GM18508 (cell line): Measurements from ENCODE around the gene AGAP1.
"Not testable (repeated sequence)": the region's sequence is repeated elsewhere in the genome, so short reads cannot be mapped to it uniquely, and the experiment has no call there.

Experiments
- ATAC-seq: cut with Tn5 transposase; IDR thresholded peaks from one replicate; pipeline ENCODE4 v1.9.1; 2021; ENCODE audit warnings: moderate number of reproducible peaks; ENCODE audit not compliant: insufficient read depth, unreplicated experiment

Gene AGAP1

GRCh38 chr2:235935773-235936172 lies 441.9 kb downstream of the AGAP1 start:
- ATAC-seq = no peak

DNA sequence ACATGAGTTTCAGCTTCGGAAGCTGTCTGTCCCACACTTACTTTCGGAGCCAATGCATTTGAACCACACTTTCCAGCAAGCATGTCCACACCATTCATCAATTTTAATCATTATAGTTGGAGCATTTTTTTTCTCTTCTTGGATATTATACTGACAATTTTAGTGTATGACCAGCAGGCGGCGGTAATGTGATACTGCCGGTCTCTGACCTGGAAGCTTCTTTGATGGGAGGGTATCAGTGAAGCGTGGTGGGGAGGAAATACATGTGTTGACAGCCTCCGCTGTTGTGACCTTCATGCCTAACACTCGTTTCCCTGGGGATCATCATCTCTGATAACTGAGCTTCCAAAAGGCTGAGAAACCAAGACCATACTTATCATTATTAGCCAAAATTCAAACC lies 442.6 kb downstream of the AGAP1 start:
- no peak for ATAC-seq

- ATAC-seq = no peak
Observed at GRCh38 chr2:235937087-235937486, 443.2 kb downstream of the AGAP1 start.

- ATAC-seq = no peak
Observed at GRCh38 chr2:235937526-235937925, 443.7 kb downstream of the AGAP1 start.

GRCh38 chr2:235937936-235938335 lies 444.1 kb downstream of the AGAP1 start:
- ATAC-seq = no peak

- no peak for ATAC-seq
Observed at GRCh38 chr2:235938611-235939010, 444.8 kb downstream of the AGAP1 start.

DNA sequence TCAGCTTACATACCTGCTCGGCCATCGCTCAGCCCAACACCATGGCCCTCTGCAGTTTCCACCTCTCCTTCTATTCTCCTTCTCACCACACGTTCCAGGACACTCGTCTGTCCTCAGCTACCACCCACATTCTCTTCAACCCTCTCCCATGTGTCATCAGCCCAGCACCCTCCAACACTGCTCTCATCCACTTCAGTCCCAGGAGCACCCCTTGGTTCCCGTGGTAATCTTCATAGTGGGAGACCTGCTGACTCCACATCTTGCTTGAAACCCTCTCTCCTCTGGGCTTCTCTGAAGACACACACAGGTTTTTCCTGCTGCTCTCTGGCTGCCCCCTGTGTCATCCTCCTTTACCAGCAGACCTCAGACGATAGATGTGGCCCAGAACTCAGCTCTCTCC lies 445.6 kb downstream of the AGAP1 start:
- ATAC-seq = no peak

GRCh38 chr2:235940330-235940729 lies 446.5 kb downstream of the AGAP1 start:
- no peak for ATAC-seq

DNA sequence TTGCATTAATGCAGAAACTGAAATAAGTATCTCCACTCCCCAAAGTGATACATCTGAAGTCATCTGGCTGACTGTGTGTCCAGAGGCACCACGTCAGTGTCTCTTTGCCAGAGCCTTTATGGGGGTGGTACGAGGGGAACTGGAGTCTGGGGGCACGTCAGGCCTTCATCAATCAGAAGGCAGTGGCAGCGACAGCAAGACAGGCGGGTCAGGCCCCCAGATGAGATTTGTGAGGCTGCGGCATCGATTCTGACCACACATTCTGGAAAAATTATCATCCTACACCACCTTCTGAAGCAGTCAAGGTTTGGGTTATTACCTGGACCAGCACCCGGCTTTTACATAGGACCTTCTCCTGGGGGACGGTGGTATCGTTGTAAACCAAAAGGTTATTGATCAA lies 450.7 kb downstream of the AGAP1 start:
- ATAC-seq = no peak

DNA sequence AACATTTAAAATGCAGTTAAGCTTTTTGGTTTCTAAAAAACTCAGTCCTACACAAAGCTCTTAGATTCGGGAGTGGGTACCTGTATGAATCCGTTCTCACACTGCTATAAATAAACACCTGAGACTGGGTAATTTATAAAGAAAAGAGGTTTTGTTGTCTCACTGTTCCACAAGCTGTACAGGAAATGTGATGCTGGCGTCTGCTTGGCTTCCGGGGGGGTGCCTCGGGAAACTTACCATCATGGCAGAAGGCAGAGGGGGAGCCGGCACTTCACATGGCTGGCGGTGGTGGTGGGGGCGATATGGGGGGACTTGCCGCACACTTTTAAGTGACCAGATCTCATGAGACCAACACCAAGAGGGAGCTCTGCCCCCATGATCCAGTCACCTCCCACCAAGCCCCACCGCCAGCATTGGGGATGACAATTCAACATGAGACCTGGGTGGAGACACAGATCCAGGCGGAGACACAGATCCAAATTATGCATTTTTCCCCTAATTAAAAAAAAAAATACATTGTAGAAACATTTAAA lies 451.8 kb downstream of the AGAP1 start:
- ATAC-seq = no peak

DNA sequence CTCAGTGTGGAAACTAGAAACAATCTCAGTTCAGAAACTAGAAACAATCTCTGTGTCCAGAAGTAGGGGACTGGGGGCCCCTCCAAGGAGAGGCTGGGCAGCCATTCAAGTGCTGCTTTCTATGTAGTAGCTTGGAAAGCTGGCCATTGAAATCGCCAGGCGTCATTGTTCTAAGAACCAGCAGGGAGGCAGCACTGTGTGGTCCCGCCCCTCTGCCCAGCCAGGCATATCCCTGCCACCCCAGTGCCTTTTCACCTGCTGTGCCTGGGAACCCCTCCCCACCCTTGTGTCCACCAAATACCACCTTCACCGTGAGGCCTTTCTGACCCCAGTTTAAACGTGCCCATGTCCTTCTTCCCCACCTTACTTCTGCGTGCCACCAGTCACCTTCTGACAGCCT lies 452.7 kb downstream of the AGAP1 start:
- ATAC-seq = no peak

- not testable (repeated sequence) for ATAC-seq
Observed at GRCh38 chr2:235947055-235947454, 453.2 kb downstream of the AGAP1 start.

DNA sequence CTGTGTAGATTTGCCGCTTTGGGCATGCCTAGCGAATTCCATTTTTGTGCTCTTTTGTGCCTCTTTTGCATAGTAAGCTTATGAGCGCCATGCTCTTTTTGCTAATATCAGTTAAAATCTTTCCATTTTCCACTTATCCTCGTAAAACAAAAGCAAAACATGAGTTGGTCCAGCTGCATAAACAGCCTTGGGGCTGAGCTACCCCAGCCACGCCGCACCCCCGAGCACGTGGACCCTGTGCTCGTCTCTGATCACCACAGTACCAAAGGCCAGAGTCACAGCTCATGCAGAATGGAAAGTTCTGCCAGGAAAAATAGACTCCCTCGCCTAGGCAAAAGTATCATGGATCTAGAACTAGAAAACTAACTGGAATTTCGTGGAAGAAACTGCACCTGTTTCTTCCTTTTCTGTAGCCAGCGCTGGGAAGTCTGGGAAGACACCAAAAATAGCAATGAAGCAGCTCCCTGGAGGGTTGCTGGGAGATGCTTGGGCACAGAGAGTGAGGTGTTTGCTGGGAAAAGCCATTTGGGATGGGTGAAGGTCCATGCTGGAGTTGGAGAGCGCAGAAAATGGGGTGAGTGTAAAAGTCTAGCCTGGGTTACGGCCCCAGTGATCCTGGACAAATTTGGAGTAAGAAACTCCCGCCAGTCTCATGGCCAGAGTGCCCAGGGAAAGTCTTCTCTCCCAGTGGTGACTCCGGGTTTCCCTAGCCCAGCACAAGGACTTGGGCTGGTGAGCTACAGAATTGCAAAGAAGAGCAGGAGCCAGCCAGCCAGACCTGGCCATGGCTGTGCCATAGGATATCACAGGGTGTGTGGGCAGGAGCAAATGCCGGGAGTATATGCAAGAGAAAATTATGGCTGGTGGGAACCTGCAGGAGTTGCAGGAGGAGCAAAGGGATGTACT lies 456.0 kb downstream of the AGAP1 start:
- no peak for ATAC-seq

DNA sequence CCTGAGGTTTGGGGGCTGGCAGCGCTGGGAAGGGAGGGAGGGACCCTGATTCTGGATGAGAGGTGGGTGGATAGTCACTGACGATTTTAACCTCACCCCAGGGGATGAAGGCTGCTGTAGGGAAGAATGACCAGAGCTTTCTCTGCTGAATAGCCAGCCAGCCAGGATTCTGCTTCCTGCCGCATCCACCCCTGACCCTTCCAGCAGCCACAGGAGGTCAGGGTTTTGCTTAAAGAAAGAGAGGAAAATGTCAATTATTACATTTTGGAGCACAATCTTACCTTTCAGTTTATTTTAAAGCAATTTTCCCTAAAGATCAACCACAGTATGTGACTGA lies 456.6 kb downstream of the AGAP1 start:
- no peak for ATAC-seq

GRCh38 chr2:235951493-235951892 lies 457.6 kb downstream of the AGAP1 start:
- no peak for ATAC-seq

DNA sequence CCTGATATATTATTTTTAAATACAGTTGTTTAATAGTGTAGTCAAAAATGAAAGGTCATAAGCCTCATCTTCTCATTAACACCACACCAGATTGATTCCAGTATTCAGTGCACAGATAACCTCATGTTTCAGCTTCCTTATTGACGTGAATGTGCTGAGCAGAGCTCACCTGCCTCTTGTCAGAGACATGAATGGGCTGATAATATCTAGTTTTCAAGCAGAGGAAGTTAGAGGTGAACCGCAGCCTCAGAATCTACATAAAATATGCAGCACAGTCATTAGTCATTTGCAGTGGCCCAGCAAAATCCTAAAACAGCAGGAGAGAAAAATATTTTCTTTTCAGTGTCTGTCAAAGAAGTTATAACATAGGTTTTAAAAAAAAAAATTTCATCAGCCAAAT lies 458.1 kb downstream of the AGAP1 start:
- no peak for ATAC-seq

GRCh38 chr2:235952714-235953113 lies 458.9 kb downstream of the AGAP1 start:
- ATAC-seq = no peak

DNA sequence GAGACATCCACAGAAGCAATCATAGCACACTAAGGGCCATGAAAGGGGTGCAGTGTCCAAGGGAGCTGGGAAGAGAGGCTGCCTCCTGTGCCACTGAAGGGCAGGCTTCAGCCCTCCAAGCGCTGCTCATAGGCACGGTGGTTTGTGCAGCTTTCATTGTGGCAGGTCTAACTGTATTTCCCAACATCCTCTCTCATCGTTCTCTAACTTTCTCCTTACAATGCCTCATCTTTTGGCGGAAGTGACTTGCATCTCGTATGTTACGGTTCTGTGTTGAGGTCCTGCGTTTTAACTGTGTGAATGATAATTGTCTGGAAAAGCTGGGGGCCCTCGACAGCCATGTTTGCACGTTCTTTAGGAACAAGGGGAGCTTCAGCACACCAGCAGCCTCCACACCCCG lies 460.4 kb downstream of the AGAP1 start:
- no peak for ATAC-seq

DNA sequence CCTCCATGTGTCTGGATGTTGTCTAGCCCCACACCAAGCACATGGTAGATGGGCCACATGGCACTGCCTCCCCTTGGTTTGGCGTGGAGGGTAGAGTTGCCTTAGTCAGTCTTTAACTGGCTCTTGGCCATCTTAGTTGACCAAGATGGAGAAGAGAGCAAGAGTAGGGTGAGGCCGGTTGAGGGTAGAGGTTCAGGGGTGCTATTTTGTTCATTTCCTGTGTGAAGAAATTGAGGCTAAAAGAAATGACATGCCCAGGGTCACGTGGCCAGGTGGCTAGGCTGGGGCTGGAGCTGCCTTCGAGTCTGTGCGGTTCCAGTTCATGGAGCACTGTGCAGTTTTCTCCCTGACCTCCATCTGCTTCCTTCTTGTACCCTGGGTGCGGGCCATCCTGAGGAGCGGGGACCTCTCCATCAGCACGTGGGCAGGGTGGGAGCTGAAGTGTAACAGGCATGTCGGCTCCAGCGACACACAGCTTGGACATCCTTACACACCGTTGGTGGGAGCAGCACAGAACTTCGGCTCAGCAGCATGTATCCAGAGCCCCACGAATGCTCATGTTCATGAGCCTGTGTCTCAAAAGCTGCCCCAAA lies 461.1 kb downstream of the AGAP1 start:
- ATAC-seq = no peak

- no peak for ATAC-seq
Observed at GRCh38 chr2:235955664-235956063, 461.8 kb downstream of the AGAP1 start.

DNA sequence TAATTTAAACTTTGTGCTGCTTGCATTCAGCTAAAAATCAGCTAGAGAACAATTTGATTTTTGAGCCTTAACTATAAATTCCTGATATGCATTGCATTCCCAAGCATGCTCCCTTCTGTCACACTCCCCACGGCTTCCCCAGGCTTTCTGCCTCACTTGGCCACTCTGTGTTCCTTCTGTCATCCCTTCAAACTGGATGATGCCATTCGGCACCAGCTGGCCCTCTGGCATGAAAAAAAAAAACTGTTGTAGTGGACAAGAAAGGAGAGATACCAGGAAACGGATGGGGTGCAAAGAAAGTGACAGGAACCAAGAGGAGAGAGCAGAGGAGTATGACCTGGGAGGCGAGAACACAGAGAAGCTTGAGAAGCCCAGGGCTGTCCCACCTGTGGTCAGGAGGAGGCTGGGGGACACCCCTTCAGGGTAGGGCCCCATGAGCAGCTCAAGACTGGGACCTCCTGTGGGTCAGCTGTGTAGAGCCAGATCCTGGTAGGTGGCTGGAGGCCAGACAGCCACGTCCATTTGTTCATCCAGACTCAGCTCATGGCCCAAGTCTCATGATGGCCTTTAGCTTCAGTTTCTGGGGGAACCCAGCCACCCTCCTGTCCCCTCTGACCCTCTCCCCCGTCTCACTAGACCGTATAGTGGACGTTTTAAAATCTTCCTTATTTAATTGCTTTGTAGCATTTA lies 462.6 kb downstream of the AGAP1 start:
- ATAC-seq = no peak
